SKM-1 treated with dmso at 0.1 percent for 144 hours (cell line): ENCODE results near the gene KLF16.
A peak's percentile ranks its signal among the peaks of the same experiment; 100 is the strongest.

Source experiments
- DNase-seq: peaks from one replicate; lab custom pipeline; 2025; ENCODE audit not compliant: unreplicated experiment; lab: John Stamatoyannopoulos, UW

KLF16 gene

DNA sequence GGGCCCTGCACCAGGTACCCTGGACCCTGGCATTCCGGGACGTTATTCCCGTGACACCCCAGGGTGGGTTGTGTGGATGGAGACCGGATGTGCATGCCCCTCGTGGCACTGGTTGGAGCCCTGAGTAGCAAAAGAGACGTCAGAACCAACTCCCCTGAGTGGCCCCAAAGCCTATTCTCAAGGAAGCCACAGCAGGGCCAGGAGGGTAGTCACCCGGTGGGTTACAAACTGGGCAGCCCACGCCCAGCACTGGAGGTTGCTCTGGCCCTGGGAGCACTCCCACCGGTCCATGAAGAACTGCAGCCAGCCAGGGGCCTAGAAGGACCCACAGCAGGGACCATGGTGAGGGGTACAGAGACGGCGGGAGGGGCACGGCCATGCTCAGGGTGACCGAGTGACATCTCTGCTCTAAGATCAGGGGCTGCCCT, 7.5 kb downstream of the KLF16 start:
- DNase-seq: no peak

GRCh38 chr19:1855040-1855827, 8.1 kb downstream of the KLF16 start:
- DNase-seq: peak; percentile 87

- no peak for DNase-seq
Measured at GRCh38 chr19:1854542-1855039, 8.8 kb downstream of the KLF16 start.

GRCh38 chr19:1854039-1854541, 9.3 kb downstream of the KLF16 start:
- no peak for DNase-seq

GRCh38 chr19:1853295-1854038, 9.9 kb downstream of the KLF16 start:
- peak; percentile 77 for DNase-seq

- DNase-seq: no peak
Measured at GRCh38 chr19:1852581-1853128, 10.7 kb downstream of the KLF16 start.

GRCh38 chr19:1851654-1852580, 11.5 kb downstream of the KLF16 start:
- DNase-seq: no peak

DNA sequence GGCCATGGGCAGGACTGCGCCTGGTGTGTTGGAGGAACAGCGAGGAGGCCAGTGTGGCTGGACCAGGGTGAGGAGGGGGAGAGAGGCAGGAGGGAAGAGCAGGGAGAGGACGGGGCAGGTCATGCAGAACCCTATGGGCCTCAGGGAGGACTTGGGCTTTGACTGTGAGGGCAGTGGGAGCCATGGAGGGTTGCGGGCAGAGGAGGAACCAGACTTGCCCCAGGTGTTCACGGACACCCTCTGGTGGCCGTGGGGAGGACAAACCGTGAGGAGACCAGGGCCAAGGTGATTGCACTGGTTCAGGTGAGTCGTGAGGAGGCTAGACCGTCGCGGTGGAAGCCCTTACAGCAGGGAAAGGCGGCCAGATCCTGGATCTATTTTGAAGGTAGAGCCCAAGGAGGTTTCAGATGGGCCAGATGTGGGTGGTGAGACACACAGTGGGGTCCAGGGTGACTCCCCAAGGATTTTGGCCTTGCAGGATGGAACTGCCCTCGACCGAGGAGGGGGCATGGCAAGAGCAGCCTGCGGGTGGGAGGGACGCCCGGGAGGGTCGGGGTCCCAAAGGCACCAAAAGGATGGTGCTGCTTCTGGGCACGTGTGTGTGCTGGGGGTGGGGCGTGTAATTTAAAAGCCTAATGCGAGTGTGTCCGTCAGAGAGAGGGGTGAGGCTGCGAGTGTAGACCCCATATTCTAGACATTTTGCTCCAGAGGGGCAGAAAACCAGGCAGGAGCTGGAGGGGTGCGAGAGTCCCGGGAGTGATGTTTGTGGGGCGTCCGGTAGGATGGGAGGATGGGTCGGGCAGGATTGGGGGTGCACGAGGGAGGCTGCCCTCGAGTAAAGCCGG, 12.3 kb downstream of the KLF16 start:
- no peak for DNase-seq

DNA sequence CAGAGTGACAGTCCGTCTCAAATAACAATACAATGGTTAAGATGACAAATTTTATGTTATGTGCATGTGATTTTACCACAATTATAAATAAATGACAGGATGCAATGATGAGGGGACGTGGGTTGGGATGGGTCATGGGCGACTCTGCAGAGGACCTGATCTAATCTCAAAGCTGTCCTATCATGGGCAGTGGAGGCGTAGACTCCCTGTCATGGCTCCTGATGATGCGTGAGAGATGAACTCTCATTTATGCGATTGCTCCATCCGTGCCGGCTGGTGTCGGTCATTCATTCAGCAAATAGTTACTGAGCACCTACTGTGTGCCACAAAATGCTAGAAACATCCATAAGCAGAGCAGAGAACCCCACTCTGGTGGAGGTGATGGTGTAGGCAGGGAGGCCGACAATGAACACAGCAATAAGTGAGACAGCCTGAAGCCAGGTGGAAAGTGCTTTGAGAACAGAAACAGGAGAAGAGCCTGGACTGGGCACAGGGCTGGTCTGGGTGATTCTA, 13.4 kb downstream of the KLF16 start:
- no peak for DNase-seq

- no peak for DNase-seq
Measured at GRCh38 chr19:1849132-1849474, 14.3 kb downstream of the KLF16 start.

DNA sequence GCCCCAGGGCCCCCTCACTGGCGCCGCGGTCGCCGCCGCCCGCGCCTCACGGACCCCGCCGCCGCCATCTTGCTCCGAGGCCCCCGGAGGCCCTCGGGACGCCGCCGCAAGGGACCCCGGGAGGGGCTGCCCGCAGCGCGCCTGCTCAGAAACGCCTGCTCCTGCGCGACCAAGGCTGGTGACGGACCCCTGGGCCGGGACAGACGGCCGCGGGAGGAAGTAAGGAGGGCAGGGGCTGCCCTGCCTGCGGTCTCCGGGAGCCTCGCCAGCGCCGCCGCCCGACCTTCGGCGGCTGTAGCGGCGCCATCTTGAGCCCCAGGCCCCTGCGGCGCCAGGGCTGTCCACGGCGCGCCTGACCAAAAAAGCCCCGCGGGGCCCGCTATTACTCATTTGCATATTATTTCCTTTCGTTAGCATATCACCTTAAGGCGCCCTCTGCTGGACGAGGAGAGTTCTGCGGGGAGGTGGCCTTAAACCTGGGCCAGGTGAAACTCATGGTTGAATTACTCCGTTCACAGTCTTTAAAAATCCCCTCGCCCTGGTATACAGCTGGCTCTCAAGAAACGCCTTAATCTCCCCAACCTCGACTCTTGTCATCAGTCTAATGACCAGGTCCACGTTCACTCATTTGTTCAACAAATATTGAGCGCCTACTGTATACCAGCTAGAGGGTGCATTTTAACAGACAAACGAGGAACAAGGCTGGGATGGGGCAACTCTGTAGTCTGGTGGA, 14.8 kb downstream of the KLF16 start, which contains the start of gene REXO1:
TSS of gene REXO1 (minus strand) at position 85 of the 733 bp plus-strand sequence. CDS start 125 bp downstream, outside the sequence.
- peak; percentile 90 for DNase-seq

DNA sequence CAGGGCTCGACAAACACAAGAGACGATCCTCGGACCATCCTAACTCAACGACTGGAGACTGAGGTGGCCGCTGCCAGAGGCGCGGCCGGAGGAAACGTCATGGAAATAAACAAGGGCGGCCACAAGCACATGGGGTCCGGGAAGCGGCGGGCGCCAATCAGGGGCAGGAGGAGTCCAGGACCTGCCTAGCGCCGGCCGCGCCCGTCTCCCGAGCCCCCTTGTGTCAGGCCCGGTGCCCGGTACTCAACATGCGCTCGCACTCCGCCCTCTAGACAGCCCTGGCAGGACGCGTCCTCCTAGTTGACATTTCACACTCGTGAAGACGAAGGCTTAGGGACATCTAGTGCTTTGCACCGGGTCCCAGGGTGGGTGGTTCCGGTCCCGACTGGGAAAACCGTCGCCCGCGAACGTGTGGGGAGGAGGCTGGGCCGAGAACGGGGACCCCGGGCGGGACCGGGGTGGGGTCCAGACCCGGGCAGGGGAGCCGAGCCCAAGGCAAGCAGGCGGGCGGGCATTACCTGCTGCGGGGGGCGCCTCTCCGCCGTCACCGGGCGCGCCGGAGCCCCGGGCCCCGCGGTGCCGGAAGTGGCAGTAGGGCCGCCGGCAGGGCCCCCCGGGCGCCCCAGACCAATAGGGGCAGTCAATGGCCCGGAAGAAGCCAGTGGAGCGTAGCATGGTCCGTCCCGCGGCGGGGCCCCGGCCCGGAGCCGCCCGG, 15.5 kb downstream of the KLF16 start:
- DNase-seq: no peak

- DNase-seq: no peak
Measured at GRCh38 chr19:1847348-1847683, 16.1 kb downstream of the KLF16 start.

DNA sequence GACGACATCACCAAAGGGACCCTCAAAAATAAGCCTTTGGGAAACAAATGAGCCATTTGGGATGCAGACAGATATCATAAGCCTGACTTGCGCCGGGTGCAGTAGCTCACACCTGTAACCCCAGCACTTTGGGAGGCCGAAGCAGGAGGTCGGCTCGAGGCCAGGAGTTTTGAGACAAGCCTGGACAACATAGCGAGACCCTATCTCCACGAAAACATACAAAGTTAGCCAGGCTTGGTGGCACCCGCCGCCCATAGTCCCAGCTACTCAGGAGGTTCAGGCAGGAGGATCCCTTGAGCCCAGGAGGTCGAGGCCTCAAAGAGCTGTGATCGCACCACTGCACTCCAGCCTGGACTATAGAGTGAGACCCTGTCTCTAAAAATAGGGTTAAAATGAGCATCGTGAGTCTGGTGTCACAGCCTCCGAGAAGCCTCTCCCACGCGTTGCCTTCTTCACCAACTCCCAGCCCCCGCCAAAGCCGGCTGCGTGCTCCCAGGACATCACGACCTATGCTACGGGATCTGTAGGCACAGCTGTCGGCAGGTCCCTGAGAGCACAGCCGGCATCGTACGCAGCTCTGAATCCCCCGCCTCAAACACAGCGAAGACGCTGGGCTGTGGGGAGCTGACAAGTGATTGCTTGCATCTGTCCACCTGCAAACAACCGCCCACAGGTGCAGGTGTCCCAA, 16.7 kb downstream of the KLF16 start:
- DNase-seq: no peak

DNA sequence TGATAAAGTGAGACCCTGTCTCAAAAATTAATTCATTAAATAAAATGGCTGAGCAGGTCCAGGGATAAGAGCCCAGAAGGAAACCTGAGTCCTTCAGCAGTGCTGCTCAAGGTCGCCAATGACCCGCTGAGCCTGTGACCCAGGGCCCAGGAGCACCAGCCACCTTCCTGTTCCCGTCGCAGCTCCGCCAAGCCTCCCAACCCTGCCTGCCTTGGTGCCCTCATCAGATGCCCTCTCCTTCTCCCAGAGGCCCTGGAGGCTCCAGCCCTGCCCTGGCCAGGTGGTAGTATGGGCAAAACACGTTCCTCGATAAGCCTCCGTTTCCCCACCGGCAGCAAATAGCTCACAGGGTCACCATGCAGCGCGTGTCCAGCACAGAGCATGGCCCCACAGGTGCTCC, 17.7 kb downstream of the KLF16 start:
- no peak for DNase-seq

DNA sequence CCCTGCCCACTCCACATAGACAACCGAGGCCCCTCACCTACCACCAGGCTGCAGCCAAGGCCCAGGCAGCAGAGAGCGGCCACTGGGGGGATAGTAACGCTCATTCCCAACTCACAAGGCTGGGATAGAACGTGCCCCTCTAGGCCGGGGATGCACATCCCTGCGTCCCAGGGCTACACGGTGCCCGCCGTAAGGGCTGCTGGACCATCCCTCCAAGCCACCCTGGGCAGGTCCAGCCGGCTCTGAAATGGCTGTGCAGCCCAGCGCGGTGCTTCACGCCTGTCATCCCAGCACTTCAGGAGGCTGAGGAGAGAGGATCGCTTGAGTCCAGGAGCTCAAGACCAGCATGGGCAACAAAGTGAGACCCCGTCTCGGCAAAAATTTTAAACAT, 18.3 kb downstream of the KLF16 start:
- no peak for DNase-seq

DNA sequence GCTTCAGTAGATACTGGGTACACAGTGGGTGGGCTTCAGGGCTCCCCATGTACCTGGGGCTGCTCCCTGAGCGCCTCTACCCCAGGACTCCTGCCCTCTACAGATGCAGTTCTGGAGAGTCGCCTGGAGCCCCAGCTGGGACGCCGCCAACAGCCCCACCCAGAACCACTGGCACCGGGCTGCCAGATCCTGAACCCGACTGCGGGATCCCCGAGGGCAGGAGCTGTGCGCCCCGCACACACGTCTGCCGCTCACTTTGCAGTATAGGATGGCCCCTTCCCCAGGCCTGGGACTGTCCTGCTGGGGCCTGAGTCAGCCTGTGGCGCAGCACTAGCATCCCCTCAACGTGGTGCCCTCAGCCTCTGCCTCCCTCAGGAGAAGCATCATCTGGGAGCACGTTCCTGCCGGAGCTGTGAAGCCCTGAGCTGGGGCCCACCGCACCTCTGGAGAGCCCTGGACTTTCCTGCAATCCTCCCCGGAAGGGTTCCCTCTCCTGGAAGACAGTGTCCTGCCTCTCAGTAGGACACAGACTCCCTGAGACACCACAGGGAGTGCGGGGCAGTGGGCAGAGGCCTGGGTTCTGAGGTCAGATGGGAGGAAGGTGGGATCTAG, 18.8 kb downstream of the KLF16 start:
- DNase-seq: no peak
